ENCODE data around the gene SLC35E1.
"Not testable (repeated sequence)": the region's sequence is repeated elsewhere in the genome, so short reads cannot be mapped to it uniquely, and the experiment has no call there.

SLC35E1 gene

DNA sequence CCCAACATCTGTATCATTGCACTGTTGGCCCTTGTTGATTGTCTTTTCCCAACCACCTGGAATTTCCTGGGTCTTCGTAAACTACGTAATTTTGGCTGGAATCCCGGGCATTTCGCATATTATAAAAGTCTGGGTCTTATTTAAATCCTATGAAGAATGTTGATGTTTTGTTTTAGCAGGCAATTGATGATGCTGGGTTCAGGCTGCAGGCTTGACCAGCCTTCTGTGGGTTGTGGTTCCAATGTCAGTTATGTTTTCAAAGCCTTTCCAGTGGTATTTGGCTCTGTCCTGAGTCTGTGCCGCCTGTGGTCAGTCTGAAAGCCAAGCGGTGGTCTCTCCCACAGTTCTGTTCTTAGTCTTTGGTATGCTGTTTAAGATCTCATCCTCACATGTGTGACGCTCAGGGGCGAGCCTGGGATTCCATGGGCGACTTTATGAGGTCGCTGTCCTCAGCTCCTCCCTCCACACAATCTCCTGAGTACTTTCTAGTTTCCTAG is 12.4 kb downstream of the SLC35E1 start:
- in situ Hi-C loops (cut with MboI; ENCODE audit: low sequenced_read_pairs): no loop called here

DNA sequence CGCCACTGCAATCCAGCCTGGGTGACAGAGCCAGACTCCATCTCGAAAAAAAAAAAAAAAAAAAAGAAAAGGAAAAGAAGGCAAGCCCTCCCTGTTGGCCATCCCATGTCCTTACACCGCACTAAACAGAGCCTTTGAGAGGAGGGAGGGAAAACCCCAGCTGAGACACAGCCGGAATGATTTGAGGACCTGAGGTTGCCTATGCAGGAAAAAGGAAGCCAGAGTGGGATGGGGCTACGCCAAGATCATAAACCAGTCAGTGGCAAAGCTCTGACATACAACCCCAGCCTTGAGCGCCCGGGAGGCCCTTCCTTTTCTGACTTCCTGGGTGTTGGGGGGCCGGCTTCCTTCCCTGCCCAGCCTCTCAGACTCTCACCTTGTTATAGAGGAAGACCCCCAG is 17.4 kb downstream of the SLC35E1 start:
- in situ Hi-C loops (cut with MboI; ENCODE audit: low sequenced_read_pairs): no loop called here

DNA sequence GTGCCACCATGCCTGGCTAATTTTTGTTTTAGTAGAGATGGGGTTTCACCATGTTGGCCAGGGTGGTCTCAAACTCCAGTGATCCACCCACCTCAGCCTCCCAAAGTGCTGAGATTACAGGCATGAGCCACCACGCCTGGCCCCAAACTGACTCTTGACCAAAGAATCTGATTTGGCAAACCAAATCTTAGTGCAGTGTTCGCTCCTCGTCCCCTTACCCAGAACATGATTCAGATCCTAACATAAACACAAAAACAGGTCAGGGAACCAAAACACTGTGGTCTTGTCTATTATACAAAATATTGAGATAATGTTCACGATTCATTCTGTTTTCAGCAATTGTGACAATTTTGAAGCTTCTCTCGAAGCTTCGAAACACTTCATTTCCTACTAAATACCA is 20.3 kb downstream of the SLC35E1 start:
- in situ Hi-C loops (cut with MboI; ENCODE audit: low sequenced_read_pairs): not testable (repeated sequence)

DNA sequence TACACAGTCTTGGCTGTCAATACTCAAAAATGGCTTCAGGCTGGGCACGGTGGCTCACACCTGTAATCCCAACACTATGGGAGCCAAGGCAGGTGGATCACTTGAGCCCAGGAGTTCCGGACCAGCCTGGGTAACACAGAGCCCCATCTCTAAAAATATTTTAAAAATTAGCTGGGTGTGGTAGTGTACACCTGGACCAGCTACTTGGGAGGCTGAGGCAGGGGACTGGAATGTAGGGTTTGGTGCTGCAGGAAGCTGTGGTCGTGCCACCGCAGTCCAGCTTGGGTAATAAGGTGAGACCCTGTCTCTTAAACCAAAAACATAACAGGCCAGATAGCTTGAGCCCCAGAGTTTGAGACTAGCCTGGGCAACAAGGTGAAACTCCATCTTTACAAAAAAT is 23.3 kb downstream of the SLC35E1 start:
- in situ Hi-C loops (cut with MboI; ENCODE audit: low sequenced_read_pairs): no loop called here

DNA sequence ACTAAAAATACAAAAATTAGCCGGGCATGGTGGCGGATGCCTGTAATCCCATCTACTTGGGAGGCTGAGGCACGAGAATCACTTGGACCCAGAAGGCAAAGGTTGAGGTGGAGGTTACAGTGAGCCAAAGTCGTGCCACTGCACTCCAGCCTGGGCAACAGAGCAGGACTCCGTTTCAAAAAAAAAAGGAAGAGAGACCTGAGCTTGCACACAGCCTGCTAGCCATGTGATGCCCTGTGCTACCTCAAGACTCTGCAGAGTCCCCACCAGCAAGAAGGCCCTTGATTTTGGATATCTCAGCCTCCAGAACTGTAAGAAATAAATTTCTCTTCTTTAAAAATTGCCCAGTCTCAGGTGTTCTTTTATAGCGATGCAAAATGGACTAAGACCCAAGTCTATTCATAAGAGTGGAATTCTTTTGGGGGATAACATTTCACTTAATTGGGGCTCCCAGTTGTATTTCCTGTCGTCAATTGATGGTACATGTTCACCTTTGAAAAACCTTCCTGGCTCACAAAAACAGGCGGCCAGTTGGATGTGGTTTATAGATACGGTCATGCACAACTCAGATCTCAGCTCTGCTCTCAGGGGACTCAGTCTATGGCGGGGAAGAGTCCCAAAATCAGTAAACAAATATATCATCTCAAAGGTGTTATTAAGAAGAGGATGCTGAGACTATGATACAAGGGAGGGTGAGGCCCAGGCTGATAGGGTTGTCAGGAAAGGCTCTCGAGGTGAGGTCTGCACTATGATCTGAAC is 27.6 kb downstream of the SLC35E1 start:
- in situ Hi-C loops (cut with MboI; ENCODE audit: low sequenced_read_pairs): no loop called here

DNA sequence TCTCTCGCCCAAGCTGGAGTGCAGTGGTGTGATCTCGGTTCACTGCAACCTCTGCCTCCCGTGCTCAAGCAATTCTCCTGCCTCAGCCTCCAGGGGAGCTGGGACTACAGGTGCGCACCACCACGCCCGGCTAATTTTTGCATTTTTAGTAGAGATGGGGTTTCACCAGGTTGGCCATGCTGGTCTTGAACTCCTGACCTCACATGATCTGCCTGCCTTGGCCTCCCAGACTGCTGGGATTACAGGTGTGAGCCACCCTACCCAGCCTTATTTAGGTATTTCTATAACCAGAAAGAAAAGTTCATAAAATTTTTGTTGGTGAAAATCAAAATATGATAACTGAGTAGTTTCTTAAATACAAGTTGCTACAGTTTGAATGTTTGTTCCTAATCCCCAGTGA is 28.5 kb downstream of the SLC35E1 start:
- in situ Hi-C loops (cut with MboI; ENCODE audit: low sequenced_read_pairs): not testable (repeated sequence)

DNA sequence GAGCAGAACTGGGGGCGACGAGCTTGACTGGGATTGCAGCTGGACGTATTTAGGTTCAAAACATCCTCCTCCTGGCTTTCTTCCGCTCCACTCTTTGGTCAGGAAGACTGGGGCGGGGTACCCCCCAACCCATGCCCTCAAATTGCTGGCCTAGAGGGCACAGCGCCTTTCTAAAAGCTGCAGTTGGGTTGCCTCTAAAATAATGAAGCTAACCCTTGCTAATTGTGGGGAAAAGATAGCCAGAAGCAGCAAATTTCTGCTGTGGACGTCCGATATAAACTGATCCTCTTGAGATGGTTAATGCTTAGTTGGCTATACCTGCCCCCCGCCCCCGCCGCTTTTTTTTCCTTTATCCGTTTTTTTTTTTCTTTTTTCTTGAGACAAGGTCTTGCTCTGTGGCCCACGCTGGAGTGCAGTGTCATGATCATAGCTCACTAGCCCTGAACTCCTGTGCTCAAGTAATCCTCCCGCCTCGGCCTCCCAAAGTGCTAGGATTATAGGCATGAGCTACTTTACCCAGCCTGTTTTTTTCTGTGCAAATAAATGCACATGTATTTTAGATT is 29.2 kb downstream of the SLC35E1 start:
- in situ Hi-C loops (cut with MboI; ENCODE audit: low sequenced_read_pairs): no loop called here

DNA sequence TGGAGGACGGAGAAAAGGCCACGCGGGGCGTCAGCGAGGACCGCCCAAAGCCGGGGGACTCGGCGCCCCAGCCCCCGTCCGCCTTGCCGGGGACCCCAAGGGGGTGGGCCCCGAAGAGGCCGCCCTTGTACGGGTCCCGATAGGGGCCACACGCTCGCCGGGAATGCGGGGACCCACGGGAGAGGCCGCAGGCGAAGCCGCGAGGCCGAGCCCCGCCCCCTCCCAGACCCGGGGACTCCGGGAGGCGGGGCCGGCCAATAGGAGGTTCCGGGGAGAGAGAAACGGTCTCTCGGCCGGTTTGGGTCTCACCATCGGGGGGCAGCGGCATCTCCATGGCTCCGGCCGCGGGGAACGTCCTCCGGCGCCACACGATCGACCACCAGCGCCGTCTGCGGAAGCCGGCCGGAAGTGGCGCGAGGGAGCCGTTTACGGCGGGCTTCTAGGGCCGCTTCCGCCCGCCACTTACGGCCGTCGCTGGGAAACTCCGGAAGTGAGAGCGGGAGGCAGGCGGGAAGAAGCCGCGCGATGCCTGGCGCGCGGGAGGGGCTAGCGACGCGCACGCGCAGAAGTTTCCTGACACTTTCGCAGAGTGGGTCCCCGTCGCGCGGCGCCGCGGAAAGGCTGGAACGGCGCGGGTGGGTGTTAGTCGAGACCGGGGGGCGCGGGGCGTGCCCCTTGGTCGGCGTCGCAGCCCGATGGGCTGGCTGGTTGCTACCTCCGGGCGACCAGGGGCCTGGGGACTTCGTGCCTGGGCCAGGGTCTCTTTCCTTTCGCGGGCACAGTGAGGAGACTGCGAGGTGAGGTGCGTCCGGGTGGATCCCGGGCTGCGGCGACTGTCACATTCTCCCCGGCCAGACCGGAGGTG is 29.9 kb downstream of the SLC35E1 start, which contains the start of gene CHERP:
Gene CHERP (minus strand): TSS at position 393 of the 865 bp plus-strand sequence. CDS start 59 bp downstream, at position 334.
- in situ Hi-C loops (cut with MboI; ENCODE audit: low sequenced_read_pairs): no loop called here

DNA sequence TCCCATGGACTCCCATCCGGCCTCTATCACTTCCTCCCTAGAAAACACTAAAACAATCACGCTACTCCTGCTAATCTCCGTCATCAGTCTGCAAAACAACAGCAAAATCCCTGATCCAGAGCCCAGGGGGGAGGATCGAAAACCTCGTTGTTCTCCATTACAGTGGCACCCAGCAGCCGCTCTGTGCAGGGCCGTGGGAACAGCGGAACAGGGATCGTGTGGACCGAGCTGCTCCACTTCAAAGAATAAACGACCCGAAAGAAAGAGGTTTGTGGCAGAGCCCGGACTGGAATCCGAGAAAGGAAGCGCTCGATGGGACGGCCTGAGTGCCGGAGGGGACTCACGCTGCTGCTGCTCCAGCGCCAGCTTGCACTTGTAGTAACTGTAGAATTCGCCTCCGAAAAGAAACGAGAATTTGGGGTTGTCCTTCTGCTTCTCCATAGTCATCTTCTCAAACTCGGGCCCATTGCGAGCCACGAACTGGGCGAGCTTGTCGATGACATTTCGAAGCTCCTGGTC is 30.6 kb downstream of the SLC35E1 start:
- in situ Hi-C loops (cut with MboI; ENCODE audit: low sequenced_read_pairs): no loop called here

DNA sequence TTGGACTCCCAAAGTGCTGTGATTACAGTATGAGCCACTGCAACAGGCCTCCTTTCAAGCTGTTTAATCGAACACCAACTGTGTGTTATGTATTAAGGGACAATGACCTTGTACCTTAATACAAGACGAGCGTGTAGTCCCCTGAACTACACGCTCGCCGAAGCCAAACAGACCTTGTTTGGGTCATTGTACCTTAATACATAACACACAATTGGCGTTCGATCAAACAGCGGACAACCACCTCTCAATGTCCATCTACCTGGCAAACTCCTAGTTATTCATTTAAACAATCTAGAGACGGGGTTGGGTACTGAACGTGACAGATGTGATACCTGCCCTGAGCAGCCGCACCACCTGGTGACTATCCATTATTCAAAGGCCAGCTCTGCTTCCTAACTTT is 31.3 kb downstream of the SLC35E1 start:
- in situ Hi-C loops (cut with MboI; ENCODE audit: low sequenced_read_pairs): no loop called here

DNA sequence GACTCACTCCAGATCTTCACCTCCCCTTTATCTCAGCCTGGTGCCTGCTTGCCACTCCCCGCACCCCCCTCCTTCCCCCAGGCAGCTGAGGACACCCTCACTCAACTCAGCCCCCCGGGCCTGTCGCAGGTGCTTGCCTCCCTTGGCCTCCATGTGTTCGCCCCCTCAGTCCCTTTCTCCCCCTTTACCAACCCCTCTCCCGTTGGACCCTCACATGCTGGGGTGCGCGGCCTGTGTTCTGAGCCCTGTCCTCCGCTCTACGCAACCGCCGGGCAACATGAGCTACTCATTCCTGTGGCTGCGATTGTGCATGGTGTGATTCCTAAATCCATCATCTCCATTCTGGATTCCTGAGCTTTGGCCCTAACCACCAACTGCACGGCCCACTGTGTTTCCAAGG is 35.1 kb downstream of the SLC35E1 start:
- in situ Hi-C loops (cut with MboI; ENCODE audit: low sequenced_read_pairs): no loop called here

DNA sequence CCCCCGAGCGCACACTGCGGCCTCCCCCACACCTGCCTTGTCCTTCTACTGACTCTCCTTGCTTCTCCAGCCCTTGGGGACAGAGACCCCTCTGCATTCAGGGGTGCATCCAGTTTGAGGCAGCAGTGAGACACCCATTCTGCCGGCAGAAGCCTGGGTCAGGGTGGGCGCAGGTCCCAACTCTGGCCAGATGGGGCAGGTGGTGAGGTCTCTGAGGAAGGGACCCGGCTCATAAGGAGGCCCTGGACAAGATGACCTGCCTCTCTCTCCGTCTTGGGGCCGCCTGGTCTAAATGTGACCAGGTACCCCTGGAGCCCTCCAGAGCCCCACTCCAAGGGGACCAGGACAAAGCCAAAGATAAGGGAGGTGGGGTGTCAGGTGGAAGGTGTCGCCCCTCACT is 36.1 kb downstream of the SLC35E1 start:
- in situ Hi-C loops (cut with MboI; ENCODE audit: low sequenced_read_pairs): no loop called here

DNA sequence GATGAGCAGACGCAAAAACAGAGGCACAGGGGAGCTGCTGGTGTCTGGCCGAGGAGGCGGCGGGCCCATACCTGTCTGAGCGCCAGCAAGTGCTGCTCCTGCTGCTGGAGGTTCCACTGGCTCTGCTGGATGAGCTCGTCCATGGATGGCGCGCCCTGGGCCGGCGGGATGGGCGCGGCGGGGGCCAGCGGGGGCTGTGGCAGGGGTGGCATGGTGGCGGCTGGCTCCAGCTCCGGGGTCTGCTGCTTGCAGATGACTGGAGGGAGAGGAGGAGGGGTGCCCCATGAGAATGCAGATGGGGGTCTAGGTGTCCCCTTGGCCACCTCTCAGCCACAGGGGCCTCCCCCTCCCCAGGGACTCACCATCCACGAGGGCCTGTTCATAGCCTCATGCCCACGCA is 36.8 kb downstream of the SLC35E1 start:
- in situ Hi-C loops (cut with MboI; ENCODE audit: low sequenced_read_pairs): no loop called here

DNA sequence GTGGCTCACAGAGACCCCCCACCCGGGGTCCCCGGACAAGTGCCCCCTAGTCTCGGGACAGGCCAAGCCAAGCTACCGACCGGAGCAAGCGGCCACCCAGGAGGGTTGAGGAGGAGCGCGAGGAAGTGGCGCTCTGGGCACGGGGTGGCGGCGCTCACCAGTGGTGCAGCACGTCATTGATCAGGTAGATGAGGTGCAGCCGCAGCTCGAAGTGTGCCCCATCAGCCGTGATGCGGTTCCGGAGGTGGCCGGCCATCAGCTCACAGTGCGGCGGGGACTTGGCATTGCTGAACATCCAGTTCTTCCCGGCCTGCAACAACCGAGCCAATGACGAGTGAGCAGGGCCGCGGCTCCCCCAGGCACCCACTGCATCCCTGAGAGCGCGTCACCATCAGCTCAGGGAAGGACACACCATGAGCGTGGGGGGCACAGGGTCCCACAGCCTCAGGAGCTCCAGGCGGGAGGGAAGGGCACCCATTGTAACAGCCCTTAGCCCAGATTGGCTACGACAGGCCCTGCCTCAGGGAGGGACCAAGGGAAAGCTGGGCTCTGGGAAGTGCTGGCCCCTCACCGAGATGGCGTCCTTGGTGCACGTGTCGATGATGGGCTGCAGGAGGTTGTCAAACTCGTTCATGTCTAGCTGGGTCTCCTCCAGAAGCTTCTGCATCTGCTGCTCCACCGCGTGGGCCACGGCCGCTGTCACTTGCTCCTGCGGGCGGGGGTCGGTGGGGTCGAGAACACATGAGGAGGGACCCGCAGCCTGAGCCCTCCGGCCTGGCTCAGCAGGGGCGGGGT is 39.6 kb downstream of the SLC35E1 start:
- in situ Hi-C loops (cut with MboI; ENCODE audit: low sequenced_read_pairs): no loop called here

DNA sequence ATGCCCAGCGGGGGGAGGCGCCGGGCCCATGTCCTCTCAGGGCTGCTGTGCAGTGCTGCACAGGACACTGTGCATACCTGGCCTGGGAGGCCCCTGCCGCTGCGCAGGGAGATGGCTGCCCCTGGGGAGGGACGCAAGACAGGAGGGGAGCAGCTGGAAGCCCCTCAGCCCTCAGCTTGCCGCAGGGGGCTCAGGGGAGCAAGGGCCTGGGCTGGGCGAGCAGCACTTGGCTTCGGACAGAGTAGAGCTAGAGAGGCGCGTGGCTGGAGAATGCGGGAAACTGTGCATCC is 40.9 kb downstream of the SLC35E1 start:
- in situ Hi-C loops (cut with MboI; ENCODE audit: low sequenced_read_pairs): no loop called here

DNA sequence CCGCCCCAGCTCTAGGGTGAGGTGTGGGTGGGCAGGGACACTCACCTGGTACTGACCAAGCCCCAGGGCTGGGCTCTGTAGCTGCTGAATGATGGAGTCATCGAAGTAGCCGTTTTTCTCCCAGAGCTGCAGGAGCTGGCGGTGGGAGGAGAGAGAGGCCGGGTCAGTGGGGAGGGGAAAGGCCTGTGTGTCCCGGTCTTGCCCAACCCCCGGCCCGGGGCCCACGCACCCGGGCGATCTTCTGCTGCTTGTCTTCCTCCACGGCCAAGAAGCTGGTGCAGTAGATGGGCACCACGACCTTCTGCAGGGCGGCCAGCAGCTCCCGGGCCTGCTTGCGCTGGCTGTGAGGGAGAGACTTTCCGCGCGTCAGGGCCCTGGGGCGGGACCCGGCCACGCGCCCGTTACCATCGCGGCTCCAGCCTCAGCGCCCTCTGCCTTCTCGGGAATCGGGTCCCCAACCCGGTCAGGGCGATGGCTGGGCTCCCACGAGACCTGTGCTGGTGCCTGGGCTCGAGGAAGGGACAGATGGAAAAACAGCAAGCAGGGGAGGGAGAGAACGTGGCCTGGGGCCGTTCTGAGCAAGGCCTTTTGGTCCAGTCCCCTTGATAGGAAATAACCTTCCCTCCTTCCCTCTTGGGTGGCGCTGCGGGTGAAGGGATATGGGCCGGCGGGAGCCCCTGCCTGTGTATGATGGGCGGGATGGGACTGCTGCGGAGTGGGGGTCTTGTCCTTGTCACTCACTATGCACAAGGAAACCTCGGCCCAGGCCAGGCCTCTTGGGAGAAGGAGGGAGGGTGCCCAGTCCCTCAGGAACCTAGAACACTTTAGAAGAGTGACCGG is 41.5 kb downstream of the SLC35E1 start:
- in situ Hi-C loops (cut with MboI; ENCODE audit: low sequenced_read_pairs): no loop called here

DNA sequence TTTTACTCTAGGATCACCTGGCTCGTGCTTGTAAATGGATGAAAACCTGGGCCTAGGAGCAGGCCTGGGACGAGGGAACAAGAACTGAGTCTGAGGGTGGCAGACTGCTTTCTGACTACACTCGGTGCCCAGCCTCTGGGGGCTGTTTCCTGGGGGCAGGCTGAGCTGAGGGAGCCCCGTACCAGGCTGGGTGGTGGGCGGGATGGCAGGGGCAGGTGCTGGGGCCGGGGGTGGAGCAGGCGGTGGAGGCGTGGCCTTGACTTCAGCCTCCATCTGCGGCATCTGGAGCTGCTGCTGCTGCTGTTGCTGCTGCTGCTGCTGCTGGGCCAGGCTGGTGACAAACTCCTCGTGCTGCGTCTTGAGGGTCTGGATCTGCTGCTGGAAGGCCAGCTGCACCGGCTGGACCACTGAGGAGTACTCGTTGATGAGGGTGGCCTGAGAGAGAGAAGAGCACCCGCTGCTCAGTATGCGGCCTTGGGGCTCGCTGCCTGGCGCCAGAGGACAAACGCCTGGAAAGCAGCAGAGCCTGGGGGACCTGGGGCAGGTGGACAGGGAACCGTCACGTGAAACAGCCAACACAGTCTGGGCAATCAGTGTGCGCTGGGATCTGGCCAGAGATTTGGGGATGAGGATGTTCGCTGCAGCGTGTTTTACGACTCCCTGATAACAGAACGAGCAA is 42.6 kb downstream of the SLC35E1 start:
- in situ Hi-C loops (cut with MboI; ENCODE audit: low sequenced_read_pairs): no loop called here

DNA sequence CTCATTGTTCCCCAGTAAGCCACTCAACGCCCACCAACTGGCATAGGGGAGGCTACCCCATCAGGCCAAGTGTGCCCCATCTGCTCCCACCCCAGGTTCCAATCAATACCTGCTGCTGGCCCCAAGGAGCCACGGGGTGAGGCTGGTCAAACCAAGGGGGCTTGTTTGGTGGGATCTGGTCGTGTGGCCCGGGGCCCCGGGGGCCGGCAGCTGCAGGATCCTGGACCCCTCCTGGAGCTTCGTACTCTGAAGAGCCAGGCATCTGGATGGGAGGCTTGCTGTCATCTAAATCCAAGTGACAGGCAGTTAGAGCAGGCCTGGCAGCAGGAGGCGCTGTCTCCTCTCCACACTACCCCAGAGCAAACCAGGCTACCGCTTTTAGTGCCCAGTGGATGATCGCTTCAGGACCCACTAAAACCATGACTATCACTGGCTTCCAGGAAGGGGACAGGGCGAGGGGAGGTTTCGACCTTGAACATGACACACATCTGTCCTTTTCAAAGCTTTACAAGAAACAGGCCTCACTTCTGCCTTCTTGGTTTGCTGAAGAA is 44.2 kb downstream of the SLC35E1 start:
- in situ Hi-C loops (cut with MboI; ENCODE audit: low sequenced_read_pairs): no loop called here

DNA sequence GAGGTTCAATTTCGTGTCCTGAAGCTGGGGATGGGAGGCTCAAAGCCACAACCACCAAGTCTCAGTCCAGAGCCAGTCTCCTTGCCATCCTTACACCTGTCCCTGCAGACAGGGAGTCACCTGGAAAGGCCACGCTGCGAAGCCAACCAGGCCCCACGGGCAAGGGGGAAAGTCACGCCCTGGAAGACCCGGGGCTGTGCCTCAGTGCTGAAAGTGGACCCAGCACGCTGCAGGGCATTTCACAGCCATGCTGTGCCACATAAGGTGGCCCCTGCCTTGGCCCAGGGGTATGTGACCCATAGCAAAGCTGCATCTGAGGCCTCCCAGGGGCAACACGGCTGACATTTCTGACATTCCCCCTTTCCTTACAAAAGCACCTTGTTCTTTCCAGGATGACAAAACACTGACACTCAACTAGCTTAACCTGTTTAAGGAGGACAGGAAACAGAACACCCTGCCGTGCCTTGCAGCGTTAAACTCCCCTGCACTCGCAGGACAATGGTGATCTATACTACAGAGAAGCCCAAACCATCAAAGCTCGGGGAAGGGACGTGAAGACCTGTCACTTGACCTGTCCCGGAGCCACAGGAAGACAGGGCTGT is 44.8 kb downstream of the SLC35E1 start:
- in situ Hi-C loops (cut with MboI; ENCODE audit: low sequenced_read_pairs): no loop called here
